Endothelial cell of hepatic sinusoid (primary cell): ENCODE results near the gene CORO2B.

Source experiments
- in situ Hi-C: cut with HindIII; loops from 2 replicates; pipeline ENCODE4 v1.10.0; 2017; ENCODE audit warnings: low sequenced_read_pairs

CORO2B gene

DNA sequence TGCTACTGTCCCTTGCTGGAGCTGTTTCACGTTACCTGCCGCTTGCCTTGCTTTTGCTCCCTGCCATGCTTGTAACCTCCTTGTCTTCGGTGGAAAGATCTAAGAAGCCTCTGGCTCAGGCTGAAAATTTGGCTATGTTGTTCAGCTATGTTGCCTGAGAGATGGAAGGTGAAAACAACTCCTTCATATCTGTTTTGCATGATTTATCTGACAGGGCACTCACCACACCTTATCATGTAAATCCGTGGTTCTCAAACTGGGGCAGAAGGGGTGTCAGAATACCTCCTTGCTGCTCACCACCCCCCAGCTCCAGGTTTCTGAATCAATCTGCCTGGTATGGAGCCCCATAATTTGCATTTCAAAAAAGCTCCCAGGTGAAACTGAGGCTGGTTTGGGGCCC lies 6.5 kb upstream of the CORO2B start:
- in situ Hi-C loops, result no loop called here

DNA sequence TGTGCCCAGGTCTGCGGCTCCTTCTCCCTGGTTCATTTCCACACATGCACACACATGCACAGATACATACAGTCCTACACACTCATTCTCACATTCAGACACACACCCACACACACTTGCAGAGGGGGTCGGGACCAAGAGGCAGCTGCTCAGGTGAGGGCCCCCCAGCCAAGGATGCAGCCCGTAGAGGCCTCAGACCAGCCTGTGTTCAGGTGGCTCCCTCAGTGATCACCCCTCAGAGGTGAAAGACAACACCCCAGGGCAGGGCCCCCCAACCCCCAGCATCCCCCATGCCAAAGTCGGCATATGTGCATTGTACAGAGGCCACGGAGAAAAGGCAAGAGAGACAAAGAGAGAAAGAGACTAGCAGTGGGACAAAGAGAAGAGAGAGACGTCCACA lies 5.9 kb upstream of the CORO2B start:
- in situ Hi-C loops, result no loop called here

DNA sequence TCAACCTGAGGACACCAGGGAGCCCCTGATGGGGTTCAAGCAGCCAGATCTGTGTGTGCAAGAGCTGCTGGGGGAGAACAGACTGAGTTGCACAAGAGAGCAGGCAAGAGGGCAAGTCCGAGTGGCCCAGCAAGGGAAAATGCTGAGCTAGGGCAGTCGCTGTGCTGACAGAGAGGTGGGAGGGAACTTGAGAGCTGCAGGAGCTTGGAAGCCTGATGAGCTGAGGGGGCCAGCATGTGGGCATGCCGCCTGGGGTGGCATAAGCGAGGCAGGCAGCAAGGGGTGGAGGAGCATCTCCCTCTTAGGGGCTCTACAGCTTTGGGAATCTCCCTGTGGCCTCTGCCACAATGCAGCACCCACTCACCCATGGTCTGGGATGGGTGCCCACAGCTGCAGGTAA lies 4.7 kb upstream of the CORO2B start:
- in situ Hi-C loops, result no loop called here

DNA sequence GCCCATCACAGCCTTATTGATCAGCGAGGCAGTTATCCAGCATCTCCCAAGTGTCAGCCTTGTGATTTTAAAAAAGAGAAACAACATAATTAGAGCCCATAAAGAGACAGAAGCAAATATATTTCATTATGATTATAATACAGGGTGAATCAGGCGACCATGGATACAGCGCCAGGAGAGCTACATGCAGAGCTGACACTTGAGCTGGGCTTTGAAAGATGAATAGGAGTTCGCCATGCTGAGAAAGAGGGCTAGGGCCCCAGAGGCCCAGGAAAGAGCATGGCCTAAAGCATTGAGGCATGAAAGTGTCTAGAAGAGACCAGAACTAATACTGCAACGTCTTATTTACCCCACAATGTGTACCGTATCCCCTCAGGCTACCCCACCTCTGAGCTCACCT lies 4.2 kb upstream of the CORO2B start:
- in situ Hi-C loops, result no loop called here

DNA sequence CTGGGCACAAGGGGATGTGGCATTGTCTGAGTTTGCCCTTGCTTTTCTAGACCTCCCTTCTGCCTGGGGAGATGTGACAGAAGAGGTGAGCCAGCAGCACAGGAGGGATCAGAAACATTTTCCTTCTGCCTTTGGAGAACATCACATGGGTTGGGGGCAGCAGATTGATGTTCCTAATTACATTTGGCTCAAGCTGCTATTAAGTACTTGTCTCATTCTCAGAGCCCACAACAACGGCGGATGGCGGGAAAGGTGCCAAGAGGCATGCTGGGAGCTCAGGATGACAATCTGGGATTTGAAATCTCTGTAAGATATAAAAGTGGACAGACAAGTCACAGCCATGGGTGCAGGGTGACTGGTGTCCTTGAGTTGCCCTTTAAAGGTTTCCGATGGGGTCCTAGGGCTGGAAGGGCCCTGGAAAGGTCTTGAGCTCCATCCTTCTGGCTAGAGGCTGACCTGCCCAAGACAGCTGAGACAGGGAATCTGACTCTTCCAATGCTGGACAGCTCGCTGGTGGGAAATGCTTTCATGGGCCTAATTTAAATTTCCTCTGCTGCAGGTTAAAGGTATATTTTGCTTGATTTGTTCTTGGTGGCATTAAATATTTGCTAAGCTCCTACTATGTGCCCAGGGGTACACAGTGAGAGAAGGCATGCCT lies 2.4 kb upstream of the CORO2B start:
- in situ Hi-C loops, result no loop called here

DNA sequence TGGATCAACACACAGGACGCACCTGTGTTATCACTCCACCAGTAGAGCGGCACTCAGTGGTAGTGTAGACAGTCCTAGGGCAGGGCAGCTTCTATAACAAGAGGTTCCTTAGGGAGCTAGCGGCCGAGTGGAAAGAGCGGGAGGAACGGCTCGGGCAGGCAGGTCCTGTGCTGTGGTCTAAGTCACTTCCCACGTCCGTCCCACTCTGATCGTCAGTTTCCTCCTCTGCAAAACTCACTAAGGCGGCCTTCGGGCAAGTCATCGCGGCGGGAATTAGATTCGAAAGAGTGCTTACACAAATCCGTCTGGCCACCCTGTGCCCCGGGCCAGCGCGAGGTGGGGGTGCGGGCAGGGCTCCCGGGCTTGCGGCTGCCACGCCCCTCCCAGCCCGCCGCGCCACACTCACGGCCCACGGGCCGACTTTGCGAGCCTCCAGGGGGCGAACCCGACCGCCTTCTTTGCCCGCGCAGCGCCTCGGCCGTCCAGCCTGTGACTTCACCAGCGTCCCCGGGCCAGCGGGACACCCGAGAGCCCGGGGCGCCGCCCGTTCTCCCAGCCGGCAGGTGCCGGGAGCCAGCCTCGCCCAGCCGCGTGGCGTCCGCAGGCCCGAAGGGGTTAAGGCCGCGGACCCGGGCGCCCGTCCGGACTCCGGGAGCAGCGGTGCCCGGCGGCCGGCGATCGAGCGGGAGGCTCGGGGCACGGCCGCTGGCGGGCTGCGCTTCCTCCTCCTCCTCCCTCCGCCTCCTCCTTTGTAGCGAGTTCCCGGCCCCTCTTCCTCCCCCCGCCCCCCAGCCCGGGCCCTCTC lies 416 bp upstream of the CORO2B start:
- in situ Hi-C loops, result no loop called here

DNA sequence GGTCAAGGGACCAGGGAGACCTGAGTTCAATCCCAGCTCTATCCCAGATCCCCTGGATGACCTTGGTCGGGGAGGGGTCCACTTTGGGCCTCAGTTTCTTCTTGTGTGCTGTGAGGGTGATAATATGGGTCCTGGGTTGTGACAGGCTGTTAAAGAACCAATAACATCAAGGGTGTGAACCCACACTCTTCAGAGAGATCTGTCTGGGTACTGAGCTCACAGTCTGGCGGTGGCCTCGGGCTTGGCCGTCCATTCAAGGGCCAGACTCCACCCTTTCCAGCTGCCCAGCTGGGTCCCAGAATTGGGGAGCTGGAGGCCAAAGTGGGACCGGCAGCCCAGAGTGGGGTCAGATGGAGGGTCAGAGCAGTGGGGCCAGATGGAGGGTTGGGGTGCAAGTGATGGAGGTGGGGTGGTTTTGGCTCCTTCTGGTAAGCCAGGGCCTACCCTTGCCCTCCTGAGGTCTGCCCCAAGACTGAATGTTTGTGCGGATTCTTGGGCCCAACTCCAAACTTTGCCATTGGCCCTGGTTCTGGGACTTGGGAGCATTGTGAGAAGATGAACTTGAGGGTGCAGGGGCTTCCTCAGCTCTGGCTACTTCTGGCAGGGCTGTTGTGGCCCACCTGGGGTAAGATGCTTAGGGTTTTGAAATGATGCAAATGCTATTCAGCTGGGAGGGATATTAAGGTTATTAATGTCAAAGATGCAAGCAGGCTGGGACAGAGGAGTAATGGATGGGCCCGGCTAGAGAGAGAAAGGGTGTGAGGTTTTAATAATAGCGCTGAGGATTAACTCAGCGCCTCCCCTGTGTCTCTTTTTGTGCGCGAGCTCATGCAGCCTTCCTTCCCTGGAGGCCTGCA lies 1.5 kb downstream of the CORO2B start:
- in situ Hi-C loops, result no loop called here

GRCh38 chr15:68580883-68581155 lies 2.0 kb downstream of the CORO2B start:
- in situ Hi-C loops, result no loop called here

DNA sequence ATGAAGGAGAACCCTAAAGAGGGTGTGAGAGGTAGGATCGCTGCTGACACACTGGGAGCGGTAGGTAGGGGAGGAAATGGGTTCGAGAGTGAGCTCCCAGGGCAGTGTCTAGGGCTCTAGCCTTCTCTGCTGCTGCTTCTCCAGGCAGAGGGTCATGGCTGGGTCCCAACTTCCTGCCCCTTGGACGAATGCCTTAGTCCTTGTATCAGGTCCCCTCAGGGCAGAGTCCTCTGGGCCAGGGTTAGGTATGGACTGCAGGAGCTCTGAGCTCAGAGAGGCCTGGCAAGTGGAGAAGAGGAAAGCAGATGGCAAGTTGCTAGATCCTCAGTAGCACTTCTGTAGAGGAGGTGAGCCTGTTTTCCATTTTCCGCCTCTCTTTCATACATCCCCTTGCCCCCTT lies 2.9 kb downstream of the CORO2B start:
- in situ Hi-C loops, result no loop called here

- in situ Hi-C loops, result no loop called here
Measured at GRCh38 chr15:68582236-68582635, 3.4 kb downstream of the CORO2B start.

DNA sequence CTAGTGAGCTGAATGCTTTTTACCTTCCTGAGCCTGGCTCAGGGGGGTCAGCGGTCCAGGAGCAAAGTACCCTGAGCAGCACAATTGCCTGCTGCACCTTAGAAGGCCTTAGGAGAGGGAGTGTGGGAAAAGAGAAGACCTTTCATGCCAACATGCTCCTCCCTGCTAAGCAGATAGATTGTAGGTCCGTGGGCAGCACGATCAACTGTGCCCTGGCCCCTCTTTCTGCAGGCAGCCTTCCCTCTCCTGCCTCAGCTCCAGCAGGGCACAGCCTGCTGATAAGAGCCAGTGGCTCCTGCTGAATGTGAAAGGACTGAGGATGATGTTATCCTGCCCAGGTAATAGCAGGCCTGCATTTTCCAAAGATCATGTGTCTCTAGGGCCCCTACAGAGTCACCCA lies 4.1 kb downstream of the CORO2B start:
- in situ Hi-C loops, result no loop called here

DNA sequence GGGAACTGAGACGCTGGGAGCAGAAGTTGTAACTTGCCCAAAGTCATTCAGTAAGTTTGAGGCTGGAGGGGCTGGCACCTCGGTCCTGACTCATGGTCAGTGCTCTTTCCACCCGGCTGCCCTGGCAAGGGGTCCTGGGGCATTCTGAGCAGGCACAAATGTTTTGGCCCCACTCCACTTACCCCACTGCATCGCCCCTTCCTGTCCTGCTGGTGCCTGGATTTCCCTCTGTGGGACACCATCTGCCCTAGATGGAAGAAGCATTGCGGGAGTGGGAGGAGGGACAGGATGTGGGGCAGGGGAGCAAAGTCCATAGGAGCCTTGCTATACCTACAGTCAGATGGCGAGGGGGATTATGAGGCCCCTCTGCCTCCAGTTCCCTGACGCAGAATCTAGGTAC lies 4.5 kb downstream of the CORO2B start:
- in situ Hi-C loops, result no loop called here

DNA sequence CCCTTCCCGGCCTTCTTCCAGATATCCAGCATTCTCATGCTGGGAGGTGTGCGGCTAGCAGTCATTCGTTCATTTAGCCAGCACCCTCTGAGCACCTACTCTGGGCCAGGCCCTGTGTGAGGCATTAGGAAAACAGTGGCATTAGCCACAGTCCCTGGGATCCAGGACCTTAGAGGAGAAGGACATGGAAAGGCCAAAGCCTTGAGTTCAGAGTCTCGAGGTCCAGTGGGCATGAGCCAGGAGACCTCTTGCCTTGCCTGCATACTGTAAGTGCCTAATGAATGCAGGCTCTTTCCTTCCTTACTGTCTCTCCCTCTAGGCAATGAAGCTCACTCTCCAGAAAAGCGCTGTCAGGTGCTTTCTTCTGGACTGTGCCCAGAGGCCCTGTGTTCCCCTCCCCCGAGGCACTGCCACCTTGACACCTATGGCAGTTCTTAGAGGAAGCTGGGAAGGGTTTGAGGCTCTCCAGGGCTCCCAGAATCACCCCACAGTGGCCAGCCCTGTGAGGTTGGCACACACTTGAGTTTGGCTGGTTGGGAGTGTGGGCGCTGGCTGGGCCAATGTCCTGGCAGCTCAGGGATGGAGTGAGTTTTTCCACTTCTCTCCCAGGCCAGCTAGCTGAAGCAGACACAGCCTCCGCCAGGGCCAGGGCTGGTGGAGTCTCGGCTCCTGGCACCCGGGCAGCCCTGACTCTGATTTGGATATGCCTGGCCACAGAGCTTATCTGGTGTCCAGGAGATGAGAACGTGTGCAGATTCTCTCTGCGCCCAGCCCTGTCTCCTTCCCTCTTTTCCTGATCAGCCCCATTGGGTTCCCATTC lies 5.4 kb downstream of the CORO2B start:
- in situ Hi-C loops, result no loop called here

GRCh38 chr15:68584756-68585573 lies 6.2 kb downstream of the CORO2B start:
- in situ Hi-C loops, result no loop called here

DNA sequence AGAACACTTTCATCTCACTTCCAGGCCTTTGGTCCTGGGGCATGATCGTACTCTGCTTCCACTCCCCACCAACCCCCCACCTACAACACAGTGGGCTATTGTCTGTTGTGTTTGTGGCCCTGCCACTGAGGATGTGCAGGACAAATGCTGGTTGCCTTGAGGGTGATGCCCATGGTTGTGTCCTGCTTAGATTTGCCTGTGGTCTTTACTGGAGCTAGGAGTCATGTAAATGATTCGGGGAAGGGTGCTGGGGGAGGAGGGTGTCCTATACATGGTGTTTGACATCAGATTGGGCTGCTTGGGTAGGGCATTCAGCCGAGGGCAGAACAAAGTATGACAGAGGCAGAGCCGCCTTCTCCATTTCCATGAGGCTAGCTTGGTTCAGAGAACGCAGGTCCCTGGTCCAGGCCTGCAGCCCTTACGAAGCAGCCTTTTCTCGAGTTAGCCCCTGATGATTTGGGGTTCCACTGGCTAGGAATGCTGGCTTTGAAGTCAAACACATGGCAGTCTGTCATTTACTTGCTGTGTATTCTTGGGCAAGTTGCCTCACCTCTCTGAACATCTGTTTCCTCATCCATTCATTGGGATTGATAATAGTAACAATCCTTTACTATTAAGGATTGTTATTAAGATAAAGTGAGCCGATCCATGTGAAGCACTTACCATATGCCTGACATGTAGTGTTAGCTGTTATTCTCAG lies 6.9 kb downstream of the CORO2B start:
- in situ Hi-C loops, result no loop called here

DNA sequence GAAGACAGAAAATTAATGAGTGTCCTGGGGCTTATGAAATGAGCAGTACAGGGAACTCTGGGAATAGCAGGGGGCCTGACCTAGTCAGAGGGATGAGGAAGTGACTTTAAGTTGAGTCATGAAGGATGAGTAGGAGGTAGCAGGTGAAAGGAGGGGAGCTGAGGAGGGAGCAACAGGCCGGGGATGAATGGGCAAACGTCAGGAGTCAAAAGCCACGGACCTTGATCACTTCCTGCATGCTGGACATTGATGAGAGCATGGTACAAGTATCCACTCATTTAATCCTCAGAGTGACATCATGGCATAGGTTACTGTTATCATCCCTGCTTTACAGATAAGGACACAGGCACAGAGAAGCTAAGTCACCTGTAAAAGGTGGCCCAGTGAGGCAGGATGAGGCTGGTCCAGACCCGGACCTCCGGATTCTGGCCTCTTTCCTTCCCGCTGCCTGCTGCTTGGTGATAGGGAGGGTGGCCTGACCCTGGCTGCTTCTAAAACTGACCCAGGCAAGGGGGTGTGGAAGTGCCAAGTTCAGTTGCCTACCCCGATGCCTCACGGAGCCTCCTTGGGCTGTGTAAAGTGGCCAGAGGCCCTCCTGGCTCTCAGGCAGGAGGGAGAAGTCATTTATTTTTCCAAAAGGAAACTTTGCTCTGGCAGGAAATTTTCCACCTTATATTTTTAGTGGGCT lies 7.6 kb downstream of the CORO2B start:
- in situ Hi-C loops, result no loop called here

DNA sequence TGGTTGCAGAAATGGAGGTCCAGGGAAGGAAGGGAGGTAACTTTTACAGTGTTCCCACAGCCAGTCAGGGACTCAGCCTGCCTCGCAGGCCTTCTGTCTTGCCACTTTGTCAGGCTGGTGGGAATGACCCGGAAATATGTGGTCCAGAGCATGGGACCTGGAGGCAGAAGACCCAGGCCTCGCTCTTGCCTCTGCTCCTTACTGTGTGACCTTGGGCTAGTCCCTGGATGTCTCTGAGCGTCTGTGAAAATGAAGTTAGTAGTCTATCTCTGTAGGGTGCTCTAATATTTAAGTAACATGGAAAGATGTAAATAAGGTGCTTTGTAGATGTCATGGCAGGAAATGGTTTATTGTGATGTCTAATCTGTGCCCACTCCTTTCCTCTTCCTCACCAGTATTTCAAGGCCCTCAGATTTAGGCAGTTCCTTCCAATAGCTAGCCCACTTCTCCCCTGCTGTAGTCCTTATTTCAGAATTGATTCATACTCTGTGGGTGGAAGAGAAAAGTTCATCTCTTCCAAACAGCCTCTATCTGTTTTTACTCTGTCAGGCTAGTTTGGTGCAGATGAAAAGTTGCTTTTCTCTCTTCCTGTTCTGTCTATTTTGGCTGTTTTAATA lies 9.1 kb downstream of the CORO2B start:
- in situ Hi-C loops, result no loop called here

DNA sequence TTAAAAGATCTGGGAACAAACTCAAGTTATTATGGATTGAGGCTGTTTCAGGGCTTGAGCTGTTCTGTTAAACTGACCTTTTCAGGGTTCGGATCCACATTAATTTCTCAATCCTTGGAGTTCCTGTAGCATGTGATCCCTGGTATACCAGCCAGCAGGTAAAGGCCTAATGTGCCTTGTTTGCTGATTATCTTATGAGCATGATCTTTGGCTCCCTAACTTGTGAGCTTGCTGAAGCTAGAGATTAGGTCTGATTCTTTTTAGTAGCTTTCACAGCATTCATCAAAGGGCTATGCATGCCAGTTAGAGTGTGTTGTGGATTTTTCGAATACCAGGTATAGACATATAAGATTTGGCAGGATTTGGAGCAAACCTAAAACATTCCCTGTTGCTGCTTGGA lies 10.3 kb downstream of the CORO2B start:
- in situ Hi-C loops, result no loop called here
